Measurements from ENCODE around the gene CFAP221. TPM values are rescaled to one million over a fixed set of nuclear protein-coding genes. Genes with fewer than 3 reads are reported as not detected.

The CFAP221 gene
- total and polyA plus RNA-seq, 2 experiments from 2014 or later, result 0.42 to 0.65 TPM

DNA sequence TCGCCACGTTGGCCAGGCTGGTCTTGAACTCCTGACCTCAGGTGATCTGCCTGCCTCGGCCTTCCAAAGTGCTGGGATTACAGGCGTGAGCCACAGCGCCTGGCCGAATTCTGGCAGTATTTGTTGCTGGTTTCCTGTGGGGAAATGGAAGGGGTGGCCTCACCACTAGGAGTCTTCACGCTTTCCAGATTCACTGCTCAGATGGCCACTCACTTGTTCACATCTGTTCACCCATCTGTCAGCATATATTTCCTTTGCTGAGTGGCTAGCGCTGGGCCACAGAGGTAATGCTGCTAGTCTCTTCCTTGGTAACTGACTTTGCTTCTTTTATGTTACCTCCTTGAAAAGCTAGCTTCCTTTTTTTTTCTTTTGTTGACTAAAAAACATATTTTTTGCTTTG lies 162.0 kb downstream of the CFAP221 start:
- Histone ChIP-seq H3K27me3 (ENCODE audit: insufficient read depth) (no peaks in the 10 kb centered on the region), H3K4me1 (ENCODE audit: insufficient read depth) (peaks cover 18% of the 10 kb centered on the region), H3F3A (replicated peaks; ENCODE audit: low read depth) (peaks cover 12% of the 10 kb centered on the region), H3K36me3 (ENCODE audit: insufficient read depth) (no peaks in the 10 kb centered on the region), H3K4me2 (no peak overlapping the region), H3K4me3 (no peak overlapping the region), H3K9me2 (ENCODE audit: insufficient read depth) (no peaks in the 10 kb centered on the region), H3K27ac (ENCODE audit: low read depth) (no peak overlapping the region), H2AFZ (no peak overlapping the region), H4K20me1 (replicated peaks; ENCODE audit: insufficient read depth) (no peaks in the 10 kb centered on the region), H3K79me2 (replicated peaks; ENCODE audit: insufficient read depth) (no peaks in the 10 kb centered on the region)
- DNase-seq (ENCODE audit: low spot score) (no peak), ATAC-seq (no peak)
- Mint-ChIP-seq H3K9me3 (peaks cover 11% of the 10 kb centered on the region; the same call in 2 of the 3 replicates), H3K27ac (no peak overlapping the region), H3K36me3 (ENCODE audit: low read depth) (peaks cover 10% of the 10 kb centered on the region), H3K4me1 (peaks cover 22% of the 10 kb centered on the region), H3K27me3 (ENCODE audit: insufficient read depth, low read depth, poor library complexity) (peaks cover 18% of the 10 kb centered on the region), H3K4me3 (no peak overlapping the region)
- TF ChIP-seq, protein P1, sequence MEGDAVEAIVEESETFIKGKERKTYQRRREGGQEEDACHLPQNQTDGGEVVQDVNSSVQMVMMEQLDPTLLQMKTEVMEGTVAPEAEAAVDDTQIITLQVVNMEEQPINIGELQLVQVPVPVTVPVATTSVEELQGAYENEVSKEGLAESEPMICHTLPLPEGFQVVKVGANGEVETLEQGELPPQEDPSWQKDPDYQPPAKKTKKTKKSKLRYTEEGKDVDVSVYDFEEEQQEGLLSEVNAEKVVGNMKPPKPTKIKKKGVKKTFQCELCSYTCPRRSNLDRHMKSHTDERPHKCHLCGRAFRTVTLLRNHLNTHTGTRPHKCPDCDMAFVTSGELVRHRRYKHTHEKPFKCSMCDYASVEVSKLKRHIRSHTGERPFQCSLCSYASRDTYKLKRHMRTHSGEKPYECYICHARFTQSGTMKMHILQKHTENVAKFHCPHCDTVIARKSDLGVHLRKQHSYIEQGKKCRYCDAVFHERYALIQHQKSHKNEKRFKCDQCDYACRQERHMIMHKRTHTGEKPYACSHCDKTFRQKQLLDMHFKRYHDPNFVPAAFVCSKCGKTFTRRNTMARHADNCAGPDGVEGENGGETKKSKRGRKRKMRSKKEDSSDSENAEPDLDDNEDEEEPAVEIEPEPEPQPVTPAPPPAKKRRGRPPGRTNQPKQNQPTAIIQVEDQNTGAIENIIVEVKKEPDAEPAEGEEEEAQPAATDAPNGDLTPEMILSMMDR (conservative IDR thresholded peaks at IDR 0.05; ENCODE audit: low read depth in 2 of 2), result 0 out of 4 replicates have a peak, but pooled peaks of 1 of the 2 experiments have one; percentile 10
- TF ChIP-seq POLR2AphosphoS5 (IDR thresholded peaks at IDR 0.05; ENCODE audit: low read depth), result no peak

Other genes with a start within 250 kb of the CFAP221 start
- gene C2orf76, start 177.6 kb upstream of the CFAP221 start, total RNA-seq (2014; rRNA removed; shearing (Covaris generic)), result 5.8 and 9.6 TPM in 2 replicates
- 21.6 and 25.3 TPM in 2 replicates for gene C2orf76, start 177.6 kb upstream of the CFAP221 start, polyA plus RNA-seq (2016; fragmentation: Nextera tagmentation; extraction: Ambion mirVana)
- gene DBI, start 177.5 kb upstream of the CFAP221 start, total RNA-seq (2014; rRNA removed; shearing (Covaris generic)), result 171 and 266 TPM in 2 replicates
- 873 and 893 TPM in 2 replicates for gene DBI, start 177.5 kb upstream of the CFAP221 start, polyA plus RNA-seq (2016; fragmentation: Nextera tagmentation; extraction: Ambion mirVana)
- 7.2 and 8.8 TPM in 2 replicates for gene TMEM37, start 112.6 kb upstream of the CFAP221 start, total RNA-seq (2014; rRNA removed; shearing (Covaris generic))
- gene TMEM37, start 112.6 kb upstream of the CFAP221 start, polyA plus RNA-seq (2016; fragmentation: Nextera tagmentation; extraction: Ambion mirVana), result 8.3 and 8.6 TPM in 2 replicates
- not detected in 2 replicates for gene SCTR, start 20.0 kb upstream of the CFAP221 start, total RNA-seq (2014; rRNA removed; shearing (Covaris generic))
- not detected in 2 replicates for gene SCTR, start 20.0 kb upstream of the CFAP221 start, polyA plus RNA-seq (2016; fragmentation: Nextera tagmentation; extraction: Ambion mirVana)
- gene TMEM177, start 134.8 kb downstream of the CFAP221 start, total RNA-seq (2014; rRNA removed; shearing (Covaris generic)), result 52.0 and 58.7 TPM in 2 replicates
- 45.1 and 50.5 TPM in 2 replicates for gene TMEM177, start 134.8 kb downstream of the CFAP221 start, polyA plus RNA-seq (2016; fragmentation: Nextera tagmentation; extraction: Ambion mirVana)
- 89.4 and 90.4 TPM in 2 replicates for gene PTPN4, start 215.5 kb downstream of the CFAP221 start, total RNA-seq (2014; rRNA removed; shearing (Covaris generic))
- 25.1 and 41.6 TPM in 2 replicates for gene PTPN4, start 215.5 kb downstream of the CFAP221 start, polyA plus RNA-seq (2016; fragmentation: Nextera tagmentation; extraction: Ambion mirVana)

All from GM23338 (cell line).